HCT116 (cell line): ENCODE measurements around the gene TNN. TPM values are rescaled to one million over a fixed set of nuclear protein-coding genes. Genes with fewer than 3 reads are reported as not detected.

Experiments used
- ATAC-seq: fragments of 200-7000 bp; cut with Tn5 transposase; 2 replicates; pipeline ENCODE4 v1.9.1; 2020; ENCODE audit warnings: mild to moderate bottlenecking, moderate library complexity
- BruUV-seq: library from RNA; stranded (reverse); fragments of 400-500 nt; replicated peaks from 2 replicates; lab custom pipeline; 2021; lab: Mats Ljungman, UMichigan
- CTCF ChIA-PET: fragments of 300-600 bp; sonication (Branson Sonifier 250); formaldehyde crosslinking; loops from one replicate; lab custom pipeline; 2021; ENCODE audit warnings: antibody characterized with exemption; lab: Charles Lee
- POLR2A ChIA-PET: fragments of 300-600, 350-600 bp; sonication (Branson Sonifier 250); formaldehyde crosslinking; loops from one replicate; lab custom pipeline; 2021; ENCODE audit warnings: antibody characterized with exemption; lab: Charles Lee
- RAD21 ChIA-PET, 2 experiments: fragments of 300-600 bp; sonication (Branson Sonifier 250); formaldehyde crosslinking; loops; one replicate each; lab custom pipeline; 2023; ENCODE audit warnings: low total read pairs in 2 of 2; ENCODE audit not compliant: uncharacterized antibody in 2 of 2, unreplicated experiment in 2 of 2, low non-redundant PET in 1 of 2; lab: Charles Lee
- DNase-seq: peaks from one replicate; pipeline ENCODE4 v3.0.0-alpha.2; 2010; ENCODE audit warnings: low read depth, low spot score
- H2AFZ ChIP-seq: fragments of 200-600 bp; shearing (Covaris generic), sonication (generic); 2 replicates; pipeline ENCODE4 v1.6.1; 2017; ENCODE audit warnings: low read depth, mixed run types, mixed read lengths, antibody characterized with exemption, low read length; ENCODE audit not compliant: poor library complexity, severe bottlenecking
- H3K27ac ChIP-seq: 2 replicates; pipeline ENCODE4 v1.5.1; 2012; ENCODE audit warnings: low read depth, low read length
- H3K27me3 ChIP-seq: fragments of 200-600 bp; sonication (generic); 2 replicates; pipeline ENCODE4 v1.6.1; 2016; ENCODE audit warnings: mixed run types, low read length, mixed read lengths; ENCODE audit not compliant: insufficient read depth
- H3K36me3 ChIP-seq, 2 experiments: fragments of 200-500 bp in 1 of 2; fragments of 200-600 bp in 1 of 2; sonication (Bioruptor generic) in 1 of 2; sonication (generic) in 1 of 2; 2 replicates each; pipeline versions ENCODE4 v1.5.1 to v1.6.1; 2014 to 2016; ENCODE audit warnings: low read length in 2 of 2, inconsistent platforms in 1 of 2, mixed read lengths in 1 of 2, mixed run types in 1 of 2; ENCODE audit not compliant: insufficient read depth in 2 of 2, control insufficient read depth in 1 of 2
- H3K4me1 ChIP-seq, 2 experiments: fragments of 200-600 bp in 1 of 2; sonication (generic) in 1 of 2; 2 replicates each; pipeline versions ENCODE4 v1.5.1 to v1.6.1; 2012 to 2017; ENCODE audit warnings: low read length in 2 of 2, inconsistent platforms in 1 of 2, mild to moderate bottlenecking in 1 of 2, mixed read lengths in 1 of 2, mixed run types in 1 of 2, moderate library complexity in 1 of 2; ENCODE audit not compliant: insufficient read depth in 2 of 2, control insufficient read depth in 1 of 2
- H3K4me2 ChIP-seq: fragments of 200-600 bp; sonication (generic); 2 replicates; pipeline ENCODE4 v1.6.1; 2017; ENCODE audit warnings: mixed run types, low read length, mixed read lengths
- H3K4me3 ChIP-seq, 2 experiments: fragments of 200-600 bp in 1 of 2; sonication (generic) in 1 of 2; replicated peaks in 1 of 2; 2 replicates each; pipeline ENCODE4 v1.5.1; 2011 to 2016; ENCODE audit warnings: low read length in 2 of 2, control low read depth in 1 of 2, low read depth in 1 of 2, mild to moderate bottlenecking in 1 of 2, mixed read lengths in 1 of 2, mixed run types in 1 of 2
- H3K79me2 ChIP-seq: fragments of 200-600 bp; sonication (generic); 2 replicates; pipeline ENCODE4 v1.6.1; 2017; ENCODE audit warnings: mild to moderate bottlenecking, mixed run types, low read length, moderate library complexity, mixed read lengths; ENCODE audit not compliant: insufficient read depth
- H3K9ac ChIP-seq: fragments of 200-600 bp; sonication (generic); 2 replicates; pipeline ENCODE4 v1.6.1; 2016; ENCODE audit warnings: low read length, mixed read lengths
- H3K9me2 ChIP-seq: fragments of 200-600 bp; sonication (generic), shearing (Covaris generic); 2 replicates; pipeline ENCODE4 v1.6.1; 2017; ENCODE audit warnings: mixed run types, mild to moderate bottlenecking, moderate library complexity; ENCODE audit not compliant: insufficient read depth
- H3K9me3 ChIP-seq, 2 experiments: fragments of 200-500 bp in 1 of 2; fragments of 200-600 bp in 1 of 2; sonication (Bioruptor generic) in 1 of 2; sonication (generic) in 1 of 2; 2 replicates each; pipeline ENCODE4 v1.6.1; 2014 to 2017; ENCODE audit warnings: low read length in 2 of 2, mixed read lengths in 2 of 2, inconsistent platforms in 1 of 2, low read depth in 1 of 2, mild to moderate bottlenecking in 1 of 2, mixed run types in 1 of 2, moderate library complexity in 1 of 2; ENCODE audit not compliant: control insufficient read depth in 1 of 2, insufficient read depth in 1 of 2
- H4K20me1 ChIP-seq: fragments of 200-600 bp; sonication (generic), shearing (Covaris generic); 2 replicates; pipeline ENCODE4 v1.6.1; 2017; ENCODE audit warnings: mixed run types, mild to moderate bottlenecking, moderate library complexity; ENCODE audit not compliant: insufficient read depth
- CBX3 ChIP-seq: IDR thresholded peaks from 2 replicates; pipeline ENCODE4 v1.6.1; 2012; ENCODE audit warnings: low read depth
- CEBPB ChIP-seq: IDR thresholded peaks from 2 replicates; pipeline ENCODE4 v1.6.1; 2012; ENCODE audit warnings: low read depth
- EGR1 ChIP-seq: IDR thresholded peaks from 2 replicates; pipeline ENCODE4 v1.6.1; 2012; ENCODE audit warnings: low read depth
- ELF1 ChIP-seq: IDR thresholded peaks from 2 replicates; pipeline ENCODE4 v1.6.1; 2012; ENCODE audit warnings: low read depth, borderline replicate concordance
- EZH2phosphoT487 ChIP-seq: fragments of 200-600 bp; IDR thresholded peaks from 2 replicates; pipeline ENCODE4 v1.6.1; 2018; ENCODE audit warnings: antibody characterized with exemption, borderline replicate concordance
- POLR2AphosphoS5 ChIP-seq: IDR thresholded peaks from 2 replicates; pipeline ENCODE4 v1.6.1; 2011; ENCODE audit warnings: mild to moderate bottlenecking, low read depth, low read length, moderate library complexity
- RAD21 ChIP-seq: IDR thresholded peaks from 2 replicates; pipeline ENCODE4 v1.6.1; 2012; ENCODE audit warnings: low read depth, mild to moderate bottlenecking
- SIN3A ChIP-seq: IDR thresholded peaks from 2 replicates; pipeline ENCODE4 v1.6.1; 2012; ENCODE audit warnings: low read depth
- YY1 ChIP-seq: IDR thresholded peaks from 2 replicates; pipeline ENCODE4 v1.6.1; 2011; ENCODE audit warnings: low read length, low read depth, moderate library complexity, mild to moderate bottlenecking; ENCODE audit not compliant: insufficient replicate concordance; ENCODE audit errors: extremely low read depth
- ZFX ChIP-seq: fragments of 450-650 bp; IDR thresholded peaks from 2 replicates; pipeline ENCODE4 v1.6.1; 2017
- ZNF274 ChIP-seq: fragments of 200-500 bp; sonication (Bioruptor generic); IDR thresholded peaks from 2 replicates; pipeline ENCODE4 v1.6.1; 2014; ENCODE audit warnings: mild to moderate bottlenecking, low read depth, low read length, inconsistent platforms
- intact Hi-C: fragments of 100-400 bp; cut with micrococcal nuclease; formaldehyde crosslinking; loops from 2 replicates; pipeline ENCODE4 v1.10.0; 2022
- total RNA-seq: library from RNA; stranded (reverse); gene quantifications from one replicate; pipeline ENCODE4 v1.2.1, GENCODE V29; 2021; ENCODE audit not compliant: unreplicated experiment
- TF ChIP-seq, protein P1 (sequence below), 3 experiments: fragments of 200-600 bp in 1 of 3; sonication (generic) in 1 of 3; IDR thresholded peaks in 2 of 3; conservative IDR thresholded peaks in 1 of 3; 2 replicates each; pipeline ENCODE4 v1.5.1; 2012 to 2017; ENCODE audit warnings: low read depth in 2 of 3, low read length in 2 of 3, antibody characterized with exemption in 1 of 3, borderline replicate concordance in 1 of 3, control low read depth in 1 of 3, mild to moderate bottlenecking in 1 of 3, mixed read lengths in 1 of 3, mixed run types in 1 of 3, moderate library complexity in 1 of 3; ENCODE audit not compliant: insufficient read depth in 1 of 3

Gene TNN
- total RNA-seq, 1 experiment from 2014 or later: not detected

DNA sequence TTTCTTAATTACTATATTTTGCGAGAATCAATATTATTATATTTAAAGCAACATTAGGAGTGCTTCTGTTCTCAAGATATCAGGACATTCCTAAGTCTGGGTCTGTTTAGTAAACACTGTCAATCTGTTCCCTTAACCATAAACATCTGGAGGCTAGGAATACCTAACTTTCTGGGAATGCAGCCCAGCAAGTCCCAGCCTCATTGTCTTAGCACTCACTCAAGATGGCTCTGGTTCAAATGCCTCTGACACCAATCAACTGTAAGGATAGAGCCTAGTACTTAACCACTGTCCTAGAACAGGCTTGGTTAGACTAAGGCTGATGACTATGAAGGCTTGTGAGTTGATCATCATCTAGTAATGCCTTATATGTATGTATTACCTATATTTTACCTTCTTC is 61.5 kb downstream of the TNN start:
- Histone ChIP-seq H2AFZ (no peak overlapping the region), H3K9me2 (no peaks in the 10 kb centered on the region), H3K9ac (no peak overlapping the region), H4K20me1 (no peaks in the 10 kb centered on the region), H3K4me3 (no peak overlapping the region), H3K4me1 (peaks cover 0 to 8% of the 10 kb centered on the region in 2 experiments; a peak in 1 of 4 replicates), H3K4me2 (no peak overlapping the region), H3K27me3 (no peaks in the 10 kb centered on the region), H3K36me3 (no peaks in the 10 kb centered on the region), H3K79me2 (no peaks in the 10 kb centered on the region), H3K9me3 (no peaks in the 10 kb centered on the region), H3K27ac (no peak overlapping the region)
- RAD21 ChIA-PET: no interaction called here
- POLR2A ChIA-PET: no interaction called here
- ATAC-seq (no peak), DNase-seq (no peak)
- intact Hi-C loops: no loop called here
- no TSS peak for BruUV-seq
- no peak for TF ChIP-seq POLR2AphosphoS5
- no peak for TF ChIP-seq ELF1
- CTCF ChIA-PET: interaction anchor here (1.1 kb wide), 1 partner anchor 17 kb away, joined by 3 read pairs; no protein-coding TSS in a partner anchor

DNA sequence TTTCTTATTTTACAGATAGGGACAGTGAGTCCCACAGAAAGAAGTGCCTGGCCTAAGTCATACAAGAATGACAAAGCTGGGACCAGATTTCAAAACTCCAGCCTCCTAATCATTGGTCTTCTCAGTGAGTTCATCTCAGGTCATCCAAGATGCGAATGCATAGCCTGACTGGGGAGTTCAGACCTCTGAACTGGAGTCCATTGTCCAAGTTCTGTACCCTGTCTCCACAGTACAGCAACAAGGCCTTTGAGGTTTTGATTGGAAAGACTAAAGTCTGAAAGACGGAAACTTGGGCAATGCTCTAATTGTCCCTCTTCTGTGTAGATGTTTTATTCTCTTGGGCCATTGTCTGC is 62.0 kb downstream of the TNN start:
- ATAC-seq: no peak
- TF ChIP-seq, protein P1, sequence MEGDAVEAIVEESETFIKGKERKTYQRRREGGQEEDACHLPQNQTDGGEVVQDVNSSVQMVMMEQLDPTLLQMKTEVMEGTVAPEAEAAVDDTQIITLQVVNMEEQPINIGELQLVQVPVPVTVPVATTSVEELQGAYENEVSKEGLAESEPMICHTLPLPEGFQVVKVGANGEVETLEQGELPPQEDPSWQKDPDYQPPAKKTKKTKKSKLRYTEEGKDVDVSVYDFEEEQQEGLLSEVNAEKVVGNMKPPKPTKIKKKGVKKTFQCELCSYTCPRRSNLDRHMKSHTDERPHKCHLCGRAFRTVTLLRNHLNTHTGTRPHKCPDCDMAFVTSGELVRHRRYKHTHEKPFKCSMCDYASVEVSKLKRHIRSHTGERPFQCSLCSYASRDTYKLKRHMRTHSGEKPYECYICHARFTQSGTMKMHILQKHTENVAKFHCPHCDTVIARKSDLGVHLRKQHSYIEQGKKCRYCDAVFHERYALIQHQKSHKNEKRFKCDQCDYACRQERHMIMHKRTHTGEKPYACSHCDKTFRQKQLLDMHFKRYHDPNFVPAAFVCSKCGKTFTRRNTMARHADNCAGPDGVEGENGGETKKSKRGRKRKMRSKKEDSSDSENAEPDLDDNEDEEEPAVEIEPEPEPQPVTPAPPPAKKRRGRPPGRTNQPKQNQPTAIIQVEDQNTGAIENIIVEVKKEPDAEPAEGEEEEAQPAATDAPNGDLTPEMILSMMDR (IDR thresholded peaks at IDR 0.05 in 2 of 3, conservative IDR thresholded peaks at IDR 0.05 in 1 of 3; ENCODE audit: borderline replicate concordance in 1 of 3, insufficient read depth in 1 of 3, low read depth in 2 of 3, low read length in 2 of 3): no peak
- TF ChIP-seq SIN3A: no peak
- no peak for TF ChIP-seq RAD21
- TF ChIP-seq EGR1: no peak
- TF ChIP-seq EZH2phosphoT487: no peak
- TF ChIP-seq YY1: no peak
- no peak for TF ChIP-seq CEBPB
- TF ChIP-seq CBX3: no peak
- no peak for TF ChIP-seq ZFX
- no peak for TF ChIP-seq ZNF274
- TF ChIP-seq, all 23 proteins: peak for 0
- no peak overlapping the region for H3K4me3 ChIP-seq
- intact Hi-C loops: no loop called here
- BruUV-seq: no TSS peak
- H3K27ac ChIP-seq: no peak overlapping the region
- CTCF ChIA-PET: interaction anchor here (1.1 kb wide), 1 partner anchor 17 kb away, joined by 3 read pairs; no protein-coding TSS in a partner anchor
- no peaks in the 10 kb centered on the region for H3K9me2 ChIP-seq
- H3K4me2 ChIP-seq: no peak overlapping the region
- H3K79me2 ChIP-seq: no peaks in the 10 kb centered on the region
- RAD21 ChIA-PET: no interaction called here
- POLR2A ChIA-PET: no interaction called here
- no peaks in the 10 kb centered on the region for H3K9me3 ChIP-seq
- no peaks in the 10 kb centered on the region for H4K20me1 ChIP-seq
- peaks cover 0 to 8% of the 10 kb centered on the region in 2 experiments; a peak in 1 of 4 replicates for H3K4me1 ChIP-seq
- DNase-seq: no peak
- no peaks in the 10 kb centered on the region for H3K36me3 ChIP-seq
- no peak overlapping the region for H3K9ac ChIP-seq
- H3K27me3 ChIP-seq: no peaks in the 10 kb centered on the region
- no peak overlapping the region for H2AFZ ChIP-seq
